Stimulated activated CD4-positive, alpha-beta T cell treated with anti-CD3 and anti-CD28 coated beads, Interleukin-4, amount 100 ng/mL, for 1 hour (primary cell): Measurements from ENCODE around the gene PSMC6.
"Not testable (repeated sequence)": the region's sequence is repeated elsewhere in the genome, so short reads cannot be mapped to it uniquely, and the experiment has no call there.

Experiments
- DNase-seq: peaks from one replicate; pipeline ENCODE4 v3.0.0-alpha.2; 2020

The PSMC6 gene

GRCh38 chr14:52723514-52724359, 16.7 kb downstream of the PSMC6 start:
- DNase-seq = no peak

DNA sequence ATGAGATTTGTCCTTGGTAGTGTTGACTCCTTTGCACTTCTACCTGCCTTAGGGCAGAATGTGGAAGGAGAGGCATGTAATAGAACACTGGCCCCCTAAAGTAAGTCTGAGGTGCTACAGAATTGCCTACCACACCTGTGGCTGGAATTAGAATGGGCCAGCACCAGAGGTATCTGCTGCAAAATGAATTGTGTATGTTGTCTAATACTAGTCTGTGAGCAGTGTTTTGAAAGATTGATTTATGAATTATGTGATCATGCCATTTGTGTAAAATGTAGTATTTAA, 17.3 kb downstream of the PSMC6 start:
- DNase-seq = no peak

DNA sequence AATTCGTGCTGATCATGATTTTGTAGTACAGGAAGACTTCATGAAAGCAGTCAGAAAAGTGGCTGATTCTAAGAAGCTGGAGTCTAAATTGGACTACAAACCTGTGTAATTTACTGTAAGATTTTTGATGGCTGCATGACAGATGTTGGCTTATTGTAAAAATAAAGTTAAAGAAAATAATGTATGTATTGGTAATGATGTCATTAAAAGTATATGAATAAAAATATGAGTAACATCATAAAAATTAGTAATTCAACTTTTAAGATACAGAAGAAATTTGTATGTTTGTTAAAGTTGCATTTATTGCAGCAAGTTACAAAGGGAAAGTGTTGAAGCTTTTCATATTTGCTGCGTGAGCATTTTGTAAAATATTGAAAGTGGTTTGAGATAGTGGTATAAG, 20.5 kb downstream of the PSMC6 start:
- DNase-seq = not testable (repeated sequence)

DNA sequence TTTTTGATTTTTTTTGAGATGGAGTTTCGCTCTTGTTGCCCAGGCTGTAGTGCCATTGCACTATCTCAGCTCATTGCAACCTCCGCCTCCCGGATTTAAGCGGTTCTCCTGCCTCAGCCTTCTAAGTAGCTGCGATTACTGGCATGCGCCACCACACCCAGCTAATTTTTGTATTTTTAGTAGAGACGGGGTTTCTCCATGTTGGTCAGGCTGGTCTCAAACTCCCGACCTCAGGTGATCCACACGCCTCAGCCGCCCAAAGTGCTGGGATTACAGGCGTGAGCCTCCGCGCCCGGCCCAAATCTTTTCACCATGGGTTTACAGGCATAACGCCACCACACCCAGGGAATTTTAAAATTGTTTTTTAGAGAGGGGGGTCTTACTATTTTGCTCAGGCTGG, 22.0 kb downstream of the PSMC6 start:
- not testable (repeated sequence) for DNase-seq

DNA sequence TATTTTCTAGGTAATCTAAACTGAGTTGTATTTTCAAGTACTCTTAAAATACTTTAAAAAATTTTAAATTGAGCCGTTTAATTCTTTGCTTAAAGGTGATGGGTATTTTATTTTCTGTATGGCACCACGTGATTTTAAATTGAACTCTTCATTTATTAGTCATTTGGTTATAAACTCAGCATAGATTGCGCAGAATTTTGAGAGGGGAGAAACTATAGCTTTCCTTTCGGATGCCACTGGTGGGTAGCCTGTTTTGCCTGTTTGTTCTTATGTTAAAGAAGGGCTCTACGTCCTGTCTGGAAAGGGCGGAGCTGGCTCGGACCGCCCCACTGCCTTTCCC, 22.6 kb downstream of the PSMC6 start:
- DNase-seq = no peak

GRCh38 chr14:52729925-52730708, 23.1 kb downstream of the PSMC6 start, which contains the start of gene STYX:
Gene STYX, plus strand, starts transcription at chr14:52730166. Its CDS starts 309 bp downstream, at chr14:52730475.
- DNase-seq = peak; percentile 99

GRCh38 chr14:52730709-52731111, 23.7 kb downstream of the PSMC6 start:
- DNase-seq = no peak

- no peak for DNase-seq
Observed at GRCh38 chr14:52733824-52734223, 26.8 kb downstream of the PSMC6 start.

DNA sequence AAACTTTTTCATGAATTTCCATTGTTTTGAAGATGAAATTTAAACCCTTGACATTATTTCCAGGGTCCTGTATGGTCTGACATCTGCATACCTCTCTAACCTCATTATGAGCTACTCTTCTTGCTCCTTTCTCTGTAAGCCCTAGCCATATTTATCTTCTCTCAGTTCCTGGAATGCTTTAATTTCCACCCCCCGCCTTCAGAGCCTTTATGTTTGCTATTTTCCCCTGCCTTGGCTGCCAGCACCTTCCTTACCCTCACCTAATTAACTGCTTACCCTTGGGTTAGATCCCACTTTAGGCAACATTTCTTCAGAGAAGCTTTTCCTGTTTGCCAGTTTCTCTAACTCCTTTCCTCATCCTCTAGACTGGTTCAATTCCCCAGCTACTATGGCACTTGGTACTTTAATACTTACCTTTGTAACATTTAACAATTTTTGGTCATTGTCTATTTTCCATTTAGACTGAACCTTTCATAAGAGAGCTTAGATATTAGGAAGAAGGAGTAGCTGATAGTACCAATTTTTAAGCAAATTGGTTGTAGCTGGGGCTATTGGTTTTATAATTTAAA, 29.0 kb downstream of the PSMC6 start:
- DNase-seq = no peak

GRCh38 chr14:52738409-52738808, 31.4 kb downstream of the PSMC6 start:
- no peak for DNase-seq

GRCh38 chr14:52740751-52741150, 33.8 kb downstream of the PSMC6 start:
- no peak for DNase-seq

DNA sequence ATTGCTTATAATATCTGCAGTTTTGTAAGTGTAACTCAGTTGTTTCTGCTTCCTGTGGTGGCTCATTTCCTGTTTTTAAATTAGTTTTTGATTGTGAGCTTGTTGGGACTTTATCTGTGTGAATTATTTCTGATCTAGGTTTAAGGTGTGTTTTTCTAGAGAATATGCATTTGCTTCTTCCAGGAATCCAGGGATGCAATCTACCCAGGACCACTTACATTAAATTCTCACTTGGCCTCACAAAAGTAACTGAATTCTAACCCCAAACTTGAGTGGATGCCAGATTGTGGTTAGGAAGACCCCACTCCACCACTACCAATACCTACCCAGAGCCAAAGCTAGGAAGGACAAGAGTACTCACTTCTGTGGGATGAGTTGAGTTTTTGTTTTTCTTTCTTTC, 34.9 kb downstream of the PSMC6 start:
- DNase-seq = no peak

DNA sequence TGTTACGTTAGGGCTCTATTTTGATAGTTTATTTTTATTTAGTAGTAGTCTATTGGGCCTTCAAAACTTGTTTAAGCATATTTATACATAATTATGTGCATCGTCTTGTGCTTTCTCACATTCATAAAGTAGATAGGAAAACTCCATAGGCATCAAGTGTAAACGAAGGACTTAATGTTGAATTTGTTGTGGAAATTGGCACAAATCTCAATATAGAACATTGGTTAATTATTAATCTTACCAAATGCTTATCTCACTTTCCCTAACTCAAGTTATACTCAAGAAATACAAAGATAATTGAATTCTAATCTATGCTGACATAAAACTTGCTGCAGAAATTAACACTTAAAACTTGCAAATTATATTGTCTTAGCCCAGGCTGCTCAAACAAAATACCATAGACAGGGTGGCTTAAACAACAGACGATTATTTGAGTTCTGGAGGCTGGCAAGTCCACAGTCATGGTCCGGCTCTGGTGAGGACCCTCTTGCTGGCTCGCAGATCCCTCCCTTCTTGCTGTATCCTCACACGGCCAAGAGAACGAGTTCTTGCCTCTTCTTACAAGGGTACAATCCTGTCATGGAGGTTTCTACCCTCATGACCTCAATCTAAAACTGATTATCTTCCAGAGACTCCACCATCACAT, 41.8 kb downstream of the PSMC6 start:
- no peak for DNase-seq

- DNase-seq = no peak
Observed at GRCh38 chr14:52755607-52756316, 48.8 kb downstream of the PSMC6 start.

DNA sequence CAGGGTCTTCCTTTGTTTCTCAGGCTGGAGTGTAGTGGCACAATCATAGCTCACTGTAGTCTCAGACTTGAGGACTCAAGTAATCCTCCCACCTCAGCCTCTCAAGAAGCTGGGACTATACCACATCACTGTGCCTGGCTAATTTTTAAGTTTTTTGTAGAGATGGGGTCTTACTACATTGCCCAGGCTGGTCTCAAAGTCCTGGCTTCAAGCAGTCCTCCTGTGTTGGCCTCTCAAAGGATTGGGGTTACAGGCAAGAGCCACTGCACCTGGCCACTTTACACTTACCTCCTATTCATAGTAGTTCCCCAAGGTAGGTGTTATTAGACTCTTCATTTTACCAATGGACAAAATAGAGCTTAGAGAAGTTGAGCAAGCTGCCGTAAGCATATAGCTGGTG, 52.1 kb downstream of the PSMC6 start:
- no peak for DNase-seq

- not testable (repeated sequence) for DNase-seq
Observed at GRCh38 chr14:52762923-52763322, 55.9 kb downstream of the PSMC6 start.

- no peak for DNase-seq
Observed at GRCh38 chr14:52767058-52767833, 60.2 kb downstream of the PSMC6 start.

DNA sequence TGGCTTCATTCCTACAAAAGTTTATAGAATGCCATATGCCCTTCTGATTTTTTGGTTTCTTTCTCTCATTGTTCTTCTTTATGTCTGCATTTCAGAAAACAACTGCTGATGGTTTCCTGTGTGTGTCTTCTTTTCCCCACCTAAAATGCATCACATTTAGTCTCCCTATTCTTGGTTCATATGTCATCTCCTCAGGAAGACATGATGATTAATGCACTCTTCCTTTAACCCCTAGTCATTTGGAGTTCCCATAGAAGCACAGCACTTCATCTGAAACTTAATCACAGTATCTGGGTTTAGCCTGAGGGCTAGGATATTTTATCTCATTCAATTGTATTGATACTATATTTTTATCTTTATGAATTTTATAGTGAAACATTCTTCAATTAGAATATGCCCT, 62.9 kb downstream of the PSMC6 start:
- DNase-seq = no peak

DNA sequence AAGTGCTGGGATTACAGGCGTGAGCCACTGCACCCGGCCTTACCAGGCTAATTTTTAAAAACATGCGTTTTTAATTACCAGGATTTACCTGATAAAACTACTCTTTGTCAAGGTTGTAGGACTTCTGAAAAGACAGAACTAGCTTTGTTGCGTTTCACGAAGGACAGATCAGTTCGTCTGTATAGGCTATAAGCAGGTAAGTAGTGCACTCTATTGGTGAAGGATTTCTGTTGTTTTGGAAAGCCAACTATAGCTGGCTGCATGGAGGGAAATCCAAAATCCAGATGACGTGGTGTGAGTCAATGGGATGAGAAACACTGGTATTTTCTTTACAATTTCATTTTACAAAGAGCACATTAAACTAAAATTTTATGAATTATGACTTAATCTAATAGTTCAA, 69.8 kb downstream of the PSMC6 start:
- no peak for DNase-seq
